CD14-positive monocyte (primary cell): ENCODE measurements around the gene LRRC34. TPM values are rescaled to one million over a fixed set of nuclear protein-coding genes. Genes with fewer than 3 reads are reported as not detected.

ENCODE experiments used
- DNase-seq, 3 donors: peaks; one replicate each; pipeline ENCODE4 v3.0.0-alpha.2; 2011 to 2022
- H2AFZ ChIP-seq: 2 replicates; pipeline ENCODE4 v1.6.0; 2012; ENCODE audit warnings: mild to moderate bottlenecking, low read depth, low read length, inconsistent platforms; ENCODE audit not compliant: insufficient read depth, poor library complexity, severe bottlenecking
- H3K27ac ChIP-seq, 2 donors: 1 replicate in 1 of 2; 2 replicates in 1 of 2; pipeline ENCODE4 v1.5.1; 2012 to 2013; ENCODE audit warnings: low read length in 2 of 2, control low read depth in 1 of 2, inconsistent platforms in 1 of 2, low read depth in 1 of 2, mild to moderate bottlenecking in 1 of 2
- H3K27me3 ChIP-seq, 2 donors: one replicate each; pipeline versions ENCODE4 v1.6.0 to v1.6.1; 2011 to 2013; ENCODE audit warnings: low read length in 2 of 2; ENCODE audit not compliant: control insufficient read depth in 2 of 2, insufficient read depth in 2 of 2
- H3K36me3 ChIP-seq, 2 donors: replicated peaks in 1 of 2; 1 replicate in 1 of 2; 2 replicates in 1 of 2; pipeline versions ENCODE4 v1.5.1 to v1.6.1; 2012 to 2013; ENCODE audit warnings: low read length in 2 of 2, control low read depth in 1 of 2, inconsistent platforms in 1 of 2, mild to moderate bottlenecking in 1 of 2; ENCODE audit not compliant: insufficient read depth in 2 of 2, control insufficient read depth in 1 of 2
- H3K4me1 ChIP-seq, 2 donors: 1 replicate in 1 of 2; 2 replicates in 1 of 2; pipeline versions ENCODE4 v1.5.1 to v1.6.1; 2012 to 2013; ENCODE audit warnings: low read length in 2 of 2, control low read depth in 1 of 2, inconsistent platforms in 1 of 2, mild to moderate bottlenecking in 1 of 2, moderate library complexity in 1 of 2; ENCODE audit not compliant: insufficient read depth in 2 of 2, control insufficient read depth in 1 of 2
- H3K4me2 ChIP-seq: replicated peaks from 2 replicates; pipeline ENCODE3; 2012; ENCODE audit warnings: low read length, moderate library complexity, mild to moderate bottlenecking; ENCODE audit not compliant: poor library complexity, severe bottlenecking; ENCODE audit errors: extremely low read depth
- H3K4me3 ChIP-seq, 3 experiments: fragments of 200-600 bp in 1 of 3; sonication (generic) in 1 of 3; replicated peaks in 1 of 3; 1 replicate in 2 of 3; 2 replicates in 1 of 3; pipeline ENCODE4 v1.5.1; 2011 to 2013; ENCODE audit warnings: low read length in 3 of 3, mild to moderate bottlenecking in 3 of 3, control low read depth in 2 of 3, low read depth in 2 of 3, inconsistent platforms in 1 of 3, moderate library complexity in 1 of 3
- H3K79me2 ChIP-seq: 2 replicates; pipeline ENCODE4 v1.6.0; 2012; ENCODE audit warnings: mild to moderate bottlenecking, control low read depth, inconsistent platforms, low read length, moderate library complexity; ENCODE audit not compliant: insufficient read depth
- H3K9ac ChIP-seq: 2 replicates; pipeline ENCODE4 v1.6.0; 2017; ENCODE audit warnings: low read length, mild to moderate bottlenecking; ENCODE audit not compliant: insufficient read depth, poor library complexity, severe bottlenecking
- H3K9me3 ChIP-seq, 2 donors: replicated peaks in 1 of 2; 1 replicate in 1 of 2; 2 replicates in 1 of 2; pipeline versions ENCODE4 v1.5.1 to v1.6.1; 2012 to 2013; ENCODE audit warnings: low read length in 2 of 2, control low read depth in 1 of 2; ENCODE audit not compliant: control insufficient read depth in 1 of 2, insufficient read depth in 1 of 2
- H4K20me1 ChIP-seq: 2 replicates; pipeline ENCODE4 v1.6.0; 2012; ENCODE audit warnings: mild to moderate bottlenecking, low read length, control low read depth, moderate library complexity; ENCODE audit not compliant: insufficient read depth
- H3K27ac Mint-ChIP-seq, 7 donors: one replicate each; pipeline ENCODE4 v1.8.0; 2020; ENCODE audit warnings: mild to moderate bottlenecking in 7 of 7, mixed read lengths in 7 of 7, moderate library complexity in 6 of 7, inconsistent platforms in 2 of 7
- H3K27me3 Mint-ChIP-seq, 3 donors: one replicate each; pipeline ENCODE4 v1.8.0; 2021 to 2022; ENCODE audit warnings: low read depth in 3 of 3, mild to moderate bottlenecking in 3 of 3, mixed read lengths in 3 of 3, moderate library complexity in 3 of 3, inconsistent platforms in 1 of 3
- H3K36me3 Mint-ChIP-seq, 2 donors: one replicate each; pipeline ENCODE4 v1.8.0; 2020; ENCODE audit warnings: mixed read lengths in 2 of 2, inconsistent platforms in 1 of 2, mild to moderate bottlenecking in 1 of 2
- H3K4me1 Mint-ChIP-seq: one replicate; pipeline ENCODE4 v1.8.0; 2020; ENCODE audit warnings: mild to moderate bottlenecking, mixed read lengths
- H3K4me3 Mint-ChIP-seq, 2 donors: one replicate each; pipeline ENCODE4 v1.8.0; 2020; ENCODE audit warnings: mild to moderate bottlenecking in 2 of 2, mixed read lengths in 2 of 2, moderate library complexity in 1 of 2
- H3K9me3 Mint-ChIP-seq, 7 donors: one replicate each; pipeline ENCODE4 v1.8.0; 2020 to 2022; ENCODE audit warnings: mixed read lengths in 7 of 7, mild to moderate bottlenecking in 6 of 7, moderate library complexity in 6 of 7, inconsistent platforms in 2 of 7
- CTCF ChIP-seq: fragments of 200-600 bp; IDR thresholded peaks from one replicate; pipeline ENCODE4 v1.8.0; 2022; ENCODE audit warnings: antibody characterized with exemption, mild to moderate bottlenecking
- WGBS: methylation state at CpG from one replicate; pipeline ENCODE4 v1.1.5; 2013; ENCODE audit warnings: missing lambda C conversion rate; ENCODE audit not compliant: insufficient coverage; 5-methylcytosine and 5-hydroxymethylcytosine counted together
- intact Hi-C, 2 donors: fragments of 100-400 bp; cut with micrococcal nuclease; formaldehyde crosslinking; loops; one replicate each; pipeline versions ENCODE4 v1.15.0 to v1.15.1; 2023
- polyA minus RNA-seq: library from RNA; depleted of rRNA, polyadenylated mRNA; stranded (reverse); fragments of >200 nt; gene quantifications from 2 replicates; pipeline ENCODE4 v1.2.3, GENCODE V29; 2012
- polyA plus RNA-seq, 3 donors: library from polyadenylated mRNA; depleted of rRNA in 1 of 3; unstranded in 2 of 3; stranded (reverse) in 1 of 3; fragments of 300-500 nt in 2 of 3; fragments of >200 nt in 1 of 3; fragmentation: Illumina TruSeq in 2 of 3; gene quantifications; 1 replicate in 2 of 3; 2 replicates in 1 of 3; pipeline ENCODE4 v1.2.3, GENCODE V29; 2012 to 2021
- total RNA-seq, 12 experiments: library from RNA in 1 of 12; stranded (reverse) in 1 of 12; fragments of 120-200 nt in 1 of 12; gene quantifications; one replicate each; pipeline ENCODE4 v1.2.4 and lab custom pipeline; 2013 to 2026; ENCODE audit warnings: mixed read lengths in 6 of 12, inconsistent platforms in 1 of 12

Gene LRRC34
- total RNA-seq (2013), result 0.44 TPM
- polyA plus RNA-seq, result under 1 TPM; 0.25 to 0.61 (median 0.43) TPM
- polyA minus RNA-seq, result 0.14 and 0.48 TPM in 2 replicates
- 0 to 3.0 (median 0.23) reads per million in 11 experiments for total RNA-seq (lab: John Stamatoyannopoulos, UW)

DNA sequence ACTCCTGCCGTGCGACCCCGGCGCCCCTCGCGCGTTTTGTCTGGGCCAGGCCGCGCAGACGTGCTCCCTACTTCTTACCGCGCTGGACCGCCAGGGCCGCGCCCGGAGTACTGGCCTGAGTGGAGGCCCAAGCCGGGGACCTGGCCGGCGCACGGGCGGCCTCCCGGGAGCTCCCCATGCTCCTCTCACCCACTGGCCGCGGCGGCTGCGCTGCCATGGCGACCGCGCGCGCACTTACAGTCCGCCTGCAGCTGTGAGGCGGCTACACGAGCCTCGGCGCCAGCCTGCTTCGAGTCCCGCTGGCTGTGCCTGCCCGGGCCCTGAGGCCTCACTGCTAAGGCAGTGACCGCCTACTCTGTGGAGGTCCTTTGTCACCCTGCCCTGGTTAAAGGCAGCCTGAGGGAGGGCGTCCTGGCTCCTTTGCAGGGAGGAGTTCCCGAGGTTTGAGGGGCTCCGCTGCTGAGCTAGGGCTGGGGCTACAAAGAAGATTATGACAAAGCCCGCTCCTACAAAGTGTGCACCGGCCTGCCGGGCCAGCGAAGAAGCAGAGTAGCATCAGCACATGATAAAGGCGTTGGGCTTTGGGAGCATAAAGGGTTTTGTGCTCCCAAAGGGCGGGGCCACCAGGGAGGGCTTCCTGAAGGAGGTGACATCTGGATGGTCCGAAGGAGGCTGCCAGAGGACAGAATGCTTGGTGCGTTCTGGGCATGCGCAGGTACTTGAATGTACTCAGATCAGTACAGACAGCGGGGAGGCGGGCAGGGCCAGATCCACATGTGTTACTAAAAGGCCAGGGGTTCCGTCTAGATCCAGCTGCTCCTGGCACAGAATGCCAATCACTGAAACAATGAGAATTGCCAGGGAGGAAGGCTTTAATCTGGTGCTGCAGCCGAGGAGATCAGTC lies at the start of gene LRRC34, which contains the start of gene LRRIQ4:
Gene LRRC34, minus strand, starts transcription at position 573 of the 904 bp plus-strand sequence. Its CDS starts 356 bp downstream, at position 217.
Gene LRRIQ4, plus strand, starts transcription at position 539 of the 904 bp plus-strand sequence. CDS start 9,052 bp downstream, outside the sequence.
- Histone ChIP-seq H3K9ac (peak within 1 kb of the TSS; percentile 65), H2AFZ (peak within 1 kb of the TSS; percentile 94), H3K27ac (peak within 1 kb of the TSS in 1 of 2 donors; percentile 6), H3K36me3 (no peaks in the 10 kb centered on the region), H4K20me1 (no peaks in the 10 kb centered on the region), H3K4me1 (peaks cover 26 to 31% of the 10 kb centered on the region in 2 donors), H3K4me3 (peak within 1 kb of the TSS; percentile 50 to 75 (median 59)), H3K27me3 (peaks cover 0 to 3% of the 10 kb centered on the region in 2 donors), H3K79me2 (no peaks in the 10 kb centered on the region), H3K4me2 (peak within 1 kb of the TSS; percentile 87), H3K9me3 (peaks cover 0 to 8% of the 10 kb centered on the region in 2 donors)
- peak; percentile 40 to 61 (median 60) for DNase-seq
- intact Hi-C loops, result no loop called here
- Mint-ChIP-seq H3K4me1 (peaks cover 27% of the 10 kb centered on the region), H3K4me3 (peak within 1 kb of the TSS; percentile 89 to 96), H3K27ac (peak within 1 kb of the TSS; percentile 35 to 85 (median 58)), H3K9me3 (peaks cover 6 to 20% (median 11%) of the 10 kb centered on the region in 7 donors), H3K36me3 (peaks cover 2 to 3% of the 10 kb centered on the region in 2 donors), H3K27me3 (peaks cover 0 to 4% (median 2%) of the 10 kb centered on the region in 3 donors)
- 2% methylated on average over 52 of the region's 56 CpGs for WGBS
- TF ChIP-seq CTCF, result no peak

- no peak for TF ChIP-seq CTCF
- H3K27ac ChIP-seq, result no peak overlapping the region
- H2AFZ ChIP-seq, result no peak overlapping the region
- no peaks in the 10 kb centered on the region for H3K79me2 ChIP-seq
- no peak overlapping the region for H3K9ac ChIP-seq
- H3K4me3 ChIP-seq, result no peak overlapping the region
- DNase-seq, result no peak
- intact Hi-C loops, result loop anchor here (10.0 kb wide), 7 partner anchors 63 to 193 kb away; partner anchors contain the start of genes ACTRT3 (in 1 of the 2), SEC62 (in 1 of the 2) and TERC (in 1 of the 2)
- no peaks in the 10 kb centered on the region for H3K27me3 ChIP-seq
- no peaks in the 10 kb centered on the region for H3K9me3 ChIP-seq
- H3K36me3 Mint-ChIP-seq, result no peaks in the 10 kb centered on the region
- no peak overlapping the region for H3K4me2 ChIP-seq
- H3K4me1 Mint-ChIP-seq, result peaks cover 13% of the 10 kb centered on the region
- no peaks in the 10 kb centered on the region for H4K20me1 ChIP-seq
- no peaks in the 10 kb centered on the region for H3K9me3 Mint-ChIP-seq
- H3K4me3 Mint-ChIP-seq, result no peak overlapping the region
- H3K36me3 ChIP-seq, result no peaks in the 10 kb centered on the region
- H3K27me3 Mint-ChIP-seq, result peaks cover 3 to 14% (median 3%) of the 10 kb centered on the region in 3 donors
- 100% methylated on average over 2 of the region's 5 CpGs for WGBS
- H3K4me1 ChIP-seq, result peaks cover 10 to 13% of the 10 kb centered on the region in 2 donors
- H3K27ac Mint-ChIP-seq, result no peak overlapping the region
Measured at GRCh38 chr3:169861871-169862270, 49.2 kb upstream of the LRRC34 start.
